ENCODE results near the gene UBIAD1.

UBIAD1 gene

GRCh38 chr1:11272832-11273594, at the start of gene UBIAD1:
UBIAD1 (plus strand) TSS chr1:11273198; CDS start chr1:11273532, 334 bp downstream.
- TF ChIP-seq CTCF (conservative IDR thresholded peaks at IDR 0.05) (no peak), ZFX (IDR thresholded peaks at IDR 0.05) (peak; percentile 87)
- H3K27ac ChIP-seq = peak within 1 kb of the TSS; percentile 89

- H3K27ac ChIP-seq = no peak overlapping the region
- no peak for TF ChIP-seq ZFX (IDR thresholded peaks at IDR 0.05)
- TF ChIP-seq CTCF (conservative IDR thresholded peaks at IDR 0.05) = no peak
These were observed 45.6 kb upstream of the UBIAD1 start for GRCh38 chr1:11227106-11228077.

- TF ChIP-seq ZFX (IDR thresholded peaks at IDR 0.05) (no peak), CTCF (conservative IDR thresholded peaks at IDR 0.05) (no peak)
- no peak overlapping the region for H3K27ac ChIP-seq
These were observed 43.8 kb upstream of the UBIAD1 start for GRCh38 chr1:11229203-11229602.

- H3K27ac ChIP-seq = no peak overlapping the region
- no peak for TF ChIP-seq ZFX (IDR thresholded peaks at IDR 0.05)
- TF ChIP-seq CTCF (conservative IDR thresholded peaks at IDR 0.05) = no peak
These were observed 39.8 kb upstream of the UBIAD1 start for GRCh38 chr1:11233208-11233607.

GRCh38 chr1:11237356-11237755, 35.6 kb upstream of the UBIAD1 start:
- TF ChIP-seq ZFX (IDR thresholded peaks at IDR 0.05) = no peak
- TF ChIP-seq CTCF (conservative IDR thresholded peaks at IDR 0.05) = no peak
- no peak overlapping the region for H3K27ac ChIP-seq

GRCh38 chr1:11238311-11238710, 34.7 kb upstream of the UBIAD1 start:
- no peak for TF ChIP-seq CTCF (conservative IDR thresholded peaks at IDR 0.05)
- TF ChIP-seq ZFX (IDR thresholded peaks at IDR 0.05) = no peak
- H3K27ac ChIP-seq = no peak overlapping the region

- H3K27ac ChIP-seq = no peak overlapping the region
- TF ChIP-seq ZFX (IDR thresholded peaks at IDR 0.05) = no peak
- TF ChIP-seq CTCF (conservative IDR thresholded peaks at IDR 0.05) = no peak
These were observed 27.8 kb upstream of the UBIAD1 start for GRCh38 chr1:11245248-11245647.

All from C4-2B (cell line).